ENCODE results near the gene DET1. TPM values are rescaled to one million over a fixed set of nuclear protein-coding genes. Genes with fewer than 3 reads are reported as not detected.

DET1 gene
- total and polyA plus RNA-seq, 2 donors (not counting 1 experiment from before 2014, with no cell fraction given) = 6.7 to 10.1 TPM

DNA sequence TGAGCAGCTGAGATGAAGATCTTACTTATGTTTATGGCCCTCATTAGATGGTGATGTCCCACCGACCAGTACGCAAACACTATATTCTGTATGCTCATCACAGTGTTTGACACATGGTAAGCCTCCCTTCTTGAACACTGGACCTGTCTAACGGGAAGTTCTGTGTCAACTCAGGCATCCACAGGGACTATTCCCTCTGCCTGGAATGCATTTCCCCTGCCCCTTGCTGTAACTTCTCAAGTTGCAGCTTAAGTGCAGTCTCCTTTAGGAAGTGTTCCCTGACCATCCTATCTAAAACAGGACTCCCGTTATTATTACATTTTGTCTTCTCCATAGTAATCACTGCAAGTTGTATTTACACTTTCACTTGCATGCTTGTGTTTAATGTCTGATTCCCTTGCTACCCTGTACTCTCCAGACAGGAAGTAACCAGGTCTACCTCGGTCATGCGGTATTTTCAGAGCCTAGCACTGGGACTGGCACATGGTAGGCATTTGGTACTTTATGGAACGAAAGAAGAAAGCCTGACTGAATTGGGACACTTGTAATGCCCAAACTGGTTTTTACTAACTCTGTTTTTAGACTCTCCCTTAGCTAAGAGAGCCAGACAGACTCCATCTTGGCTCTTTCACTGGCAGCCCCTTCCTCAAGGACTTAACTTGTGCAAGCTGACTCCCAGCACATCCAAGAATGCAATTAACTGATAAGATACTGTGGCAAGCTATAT lies 8.7 kb downstream of the DET1 start:
- no peaks in the 10 kb centered on the region for H4K20me1 ChIP-seq (ENCODE audit: control insufficient read depth, insufficient read depth, low read length, poor library complexity, severe bottlenecking)
- H3K4me2 ChIP-seq (replicated peaks; ENCODE audit: low read depth, low read length, poor library complexity, severe bottlenecking) = no peak overlapping the region
- 100% methylated on average over 3 of the region's 7 CpGs for WGBS (ENCODE audit: insufficient coverage)
- ChIA-PET POLR2A (no interaction called here), CTCF (no interaction called here)
- no peaks in the 10 kb centered on the region for H3K4me1 Mint-ChIP-seq
- TF ChIP-seq CTCF (IDR thresholded peaks at IDR 0.05) = no peak
- TF ChIP-seq EZH2 (IDR thresholded peaks at IDR 0.05; ENCODE audit: borderline replicate concordance, insufficient read depth, low read depth, low read length, poor library complexity, severe bottlenecking) = no peak
- no peaks in the 10 kb centered on the region for H3K36me3 ChIP-seq (replicated peaks in 1 of 2; ENCODE audit: control extremely low read depth in 1 of 2, control insufficient read depth in 1 of 2, extremely low read depth in 1 of 2, insufficient read depth in 2 of 2, low read length in 1 of 2)
- H3K4me3 ChIP-seq (ENCODE audit: control extremely low read depth in 1 of 5, extremely low read depth in 1 of 5, insufficient read depth in 1 of 5, low read depth in 2 of 5, low read length in 4 of 5) = no peak overlapping the region
- no peaks in the 10 kb centered on the region for H3K27me3 ChIP-seq (replicated peaks in 1 of 4; ENCODE audit: control extremely low read depth in 1 of 4, control insufficient read depth in 3 of 4, insufficient read depth in 4 of 4, low read length in 3 of 4)
- H3K4me1 ChIP-seq (ENCODE audit: control insufficient read depth in 2 of 2, insufficient read depth in 2 of 2, low read length in 2 of 2) = no peaks in the 10 kb centered on the region
- peaks cover 0 to 4% (median 2%) of the 10 kb centered on the region in 3 donors for H3K9me3 ChIP-seq (ENCODE audit: control extremely low read depth in 1 of 3, control insufficient read depth in 2 of 3, insufficient read depth in 1 of 3, low read length in 2 of 3)
- DNase-seq (no peak), ATAC-seq (ENCODE audit: low read depth) (no peak)
- H2AFZ ChIP-seq (ENCODE audit: insufficient read depth, low read depth, low read length, poor library complexity, severe bottlenecking) = no peak overlapping the region
- H3K27me3 Mint-ChIP-seq = no peaks in the 10 kb centered on the region
- no peak overlapping the region for H3K27ac Mint-ChIP-seq
- peaks cover 8% of the 10 kb centered on the region for H3K9me3 Mint-ChIP-seq (ENCODE audit: insufficient read depth)
- H3K9ac ChIP-seq (ENCODE audit: low read length) = no peak overlapping the region
- no peak overlapping the region for H3K4me3 Mint-ChIP-seq
- peaks cover 9% of the 10 kb centered on the region for H3K79me2 ChIP-seq (ENCODE audit: control insufficient read depth, insufficient read depth, low read length)
- intact Hi-C loops (cut with micrococcal nuclease) = no loop called here
- H3K27ac ChIP-seq (ENCODE audit: low read length in 2 of 2) = no peak overlapping the region

- 71% methylated on average over 1 of the region's 3 CpGs for WGBS (ENCODE audit: insufficient coverage)
- H3K79me2 ChIP-seq (ENCODE audit: control insufficient read depth, insufficient read depth, low read length) = peaks cover 12% of the 10 kb centered on the region
- H3K27me3 ChIP-seq (replicated peaks in 1 of 4; ENCODE audit: control extremely low read depth in 1 of 4, control insufficient read depth in 3 of 4, insufficient read depth in 4 of 4, low read length in 3 of 4) = no peaks in the 10 kb centered on the region
- Mint-ChIP-seq H3K4me1 (no peaks in the 10 kb centered on the region), H3K9me3 (ENCODE audit: insufficient read depth) (peaks cover 8% of the 10 kb centered on the region), H3K27me3 (no peaks in the 10 kb centered on the region), H3K4me3 (no peak overlapping the region), H3K27ac (no peak overlapping the region)
- no peak overlapping the region for H3K27ac ChIP-seq (ENCODE audit: low read length in 2 of 2)
- peaks cover 2 to 7% of the 10 kb centered on the region in 2 experiments for H3K36me3 ChIP-seq (replicated peaks in 1 of 2; ENCODE audit: control extremely low read depth in 1 of 2, control insufficient read depth in 1 of 2, extremely low read depth in 1 of 2, insufficient read depth in 2 of 2, low read length in 1 of 2)
- ATAC-seq (ENCODE audit: low read depth) (no peak), DNase-seq (no peak)
- no peak overlapping the region for H3K4me2 ChIP-seq (replicated peaks; ENCODE audit: low read depth, low read length, poor library complexity, severe bottlenecking)
- POLR2A ChIA-PET = interaction anchor here (0.6 kb wide), 1 partner anchor 143 kb away, joined by 3 read pairs; no protein-coding TSS in a partner anchor
- CTCF ChIA-PET = no interaction called here
- H3K4me3 ChIP-seq (ENCODE audit: control extremely low read depth in 1 of 5, extremely low read depth in 1 of 5, insufficient read depth in 1 of 5, low read depth in 2 of 5, low read length in 4 of 5) = no peak overlapping the region
- intact Hi-C loops (cut with micrococcal nuclease) = no loop called here
- TF ChIP-seq CTCF (IDR thresholded peaks at IDR 0.05) (no peak), EZH2 (IDR thresholded peaks at IDR 0.05; ENCODE audit: borderline replicate concordance, insufficient read depth, low read depth, low read length, poor library complexity, severe bottlenecking) (no peak)
- no peaks in the 10 kb centered on the region for H3K4me1 ChIP-seq (ENCODE audit: control insufficient read depth in 2 of 2, insufficient read depth in 2 of 2, low read length in 2 of 2)
- no peak overlapping the region for H3K9ac ChIP-seq (ENCODE audit: low read length)
- H2AFZ ChIP-seq (ENCODE audit: insufficient read depth, low read depth, low read length, poor library complexity, severe bottlenecking) = no peak overlapping the region
- H3K9me3 ChIP-seq (ENCODE audit: control extremely low read depth in 1 of 3, control insufficient read depth in 2 of 3, insufficient read depth in 1 of 3, low read length in 2 of 3) = peaks cover 0 to 4% (median 2%) of the 10 kb centered on the region in 3 donors
- no peaks in the 10 kb centered on the region for H4K20me1 ChIP-seq (ENCODE audit: control insufficient read depth, insufficient read depth, low read length, poor library complexity, severe bottlenecking)
Measured at GRCh38 chr15:88535607-88536313, 10.7 kb downstream of the DET1 start.
